Activated naive CD8-positive, alpha-beta T cell treated with anti-CD3 and anti-CD28 coated beads, Interleukin-2, amount 10 ng/mL, durations not matched to agents 7 days and 5 days (primary cell): ENCODE measurements around the gene SCN8A. TPM values are rescaled to one million over a fixed set of nuclear protein-coding genes. Genes with fewer than 3 reads are reported as not detected.

ENCODE experiments used
- ATAC-seq: fragments of 150-1000 bp; cut with Tn5 transposase; one replicate; pipeline ENCODE4 v1.10.0; 2021; ENCODE audit warnings: low read depth, moderate library complexity
- POLR2A ChIA-PET: fragments of 350-600 bp; sonication (Branson Sonifier 250); formaldehyde crosslinking; loops from one replicate; lab custom pipeline; 2021; ENCODE audit warnings: antibody characterized with exemption; lab: Charles Lee
- DNase-seq: peaks from one replicate; pipeline ENCODE4 v3.0.0; 2021
- H3K27ac Mint-ChIP-seq: one replicate; pipeline ENCODE4 v1.8.0; 2022; ENCODE audit warnings: mild to moderate bottlenecking, mixed read lengths
- H3K27me3 Mint-ChIP-seq: one replicate; pipeline ENCODE4 v1.8.0; 2022; ENCODE audit warnings: mild to moderate bottlenecking, moderate library complexity, mixed read lengths
- H3K36me3 Mint-ChIP-seq: one replicate; pipeline ENCODE4 v1.8.0; 2021; ENCODE audit warnings: mild to moderate bottlenecking, mixed read lengths
- H3K4me1 Mint-ChIP-seq: one replicate; pipeline ENCODE4 v1.8.0; 2021; ENCODE audit warnings: mixed read lengths
- H3K4me3 Mint-ChIP-seq: one replicate; pipeline ENCODE4 v1.8.0; 2022; ENCODE audit warnings: mild to moderate bottlenecking, moderate library complexity, mixed read lengths
- H3K9me3 Mint-ChIP-seq: one replicate; pipeline ENCODE4 v1.8.0; 2021; ENCODE audit warnings: mixed read lengths
- total RNA-seq, 2 experiments: library from RNA; stranded (reverse); gene quantifications; one replicate each; pipeline ENCODE4 v1.2.3, GENCODE V29; 2021

SCN8A gene
- total RNA-seq, 2 experiments from 2014 or later: 0.96 to 1.3 TPM

DNA sequence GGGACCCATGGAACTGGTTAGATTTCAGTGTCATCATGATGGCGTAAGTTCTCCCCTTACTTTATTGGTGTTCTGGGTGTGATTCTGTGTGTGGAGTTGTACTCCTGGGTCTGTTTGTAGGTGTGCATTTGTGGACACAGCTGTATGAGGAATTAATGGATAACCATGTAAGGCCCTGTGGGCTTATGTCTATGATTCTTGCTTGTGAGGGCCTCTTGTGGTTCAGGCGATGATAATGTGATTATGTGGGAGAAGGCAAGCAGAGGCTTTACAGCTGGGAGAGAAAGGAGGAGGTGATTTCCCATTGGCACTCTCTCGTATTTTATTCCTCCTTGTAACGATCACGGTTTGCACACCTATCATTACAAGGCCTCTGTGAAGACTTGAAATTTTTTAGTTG is 96.1 kb downstream of the SCN8A start:
- ATAC-seq (no peak), DNase-seq (no peak)
- Mint-ChIP-seq H3K9me3 (no peaks in the 10 kb centered on the region), H3K4me1 (peaks cover 11% of the 10 kb centered on the region), H3K27ac (no peak overlapping the region), H3K36me3 (no peaks in the 10 kb centered on the region), H3K4me3 (no peak overlapping the region), H3K27me3 (peaks cover 7% of the 10 kb centered on the region)
- POLR2A ChIA-PET: no interaction called here

- DNase-seq: no peak
- no peak overlapping the region for H3K27ac Mint-ChIP-seq
Measured at GRCh38 chr12:51687614-51688013, 96.6 kb downstream of the SCN8A start.

DNA sequence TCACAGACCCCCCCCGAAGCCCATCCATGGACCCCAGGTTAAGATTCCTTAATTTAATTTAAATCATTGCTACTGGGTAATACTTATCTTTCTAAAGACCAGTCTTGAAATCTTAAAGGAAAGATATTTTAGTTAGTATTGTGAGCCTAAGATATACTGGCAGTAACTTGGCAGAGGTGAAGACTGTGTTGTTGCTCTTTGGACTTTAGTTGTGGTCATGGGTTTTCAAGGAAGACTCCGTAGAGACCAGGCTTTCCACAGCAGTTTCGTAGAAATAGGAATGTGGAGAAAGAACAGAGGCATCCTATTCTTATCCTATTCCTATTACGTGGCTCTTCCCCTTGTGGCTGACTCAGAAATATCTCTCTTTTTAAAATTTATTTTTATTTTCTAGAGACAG is 99.0 kb downstream of the SCN8A start:
- Mint-ChIP-seq H3K36me3 (no peaks in the 10 kb centered on the region), H3K4me3 (no peak overlapping the region), H3K4me1 (peaks cover 11% of the 10 kb centered on the region), H3K27ac (no peak overlapping the region), H3K9me3 (no peaks in the 10 kb centered on the region), H3K27me3 (no peaks in the 10 kb centered on the region)
- DNase-seq (no peak), ATAC-seq (no peak)
- POLR2A ChIA-PET: no interaction called here

More at GRCh38 chr12:51687614-51688013, 96.6 kb downstream of the SCN8A start:
- ATAC-seq: no peak
- Mint-ChIP-seq H3K4me1 (peaks cover 11% of the 10 kb centered on the region), H3K4me3 (no peak overlapping the region), H3K36me3 (no peaks in the 10 kb centered on the region), H3K9me3 (no peaks in the 10 kb centered on the region), H3K27me3 (peaks cover 6% of the 10 kb centered on the region)
- POLR2A ChIA-PET: no interaction called here

DNA sequence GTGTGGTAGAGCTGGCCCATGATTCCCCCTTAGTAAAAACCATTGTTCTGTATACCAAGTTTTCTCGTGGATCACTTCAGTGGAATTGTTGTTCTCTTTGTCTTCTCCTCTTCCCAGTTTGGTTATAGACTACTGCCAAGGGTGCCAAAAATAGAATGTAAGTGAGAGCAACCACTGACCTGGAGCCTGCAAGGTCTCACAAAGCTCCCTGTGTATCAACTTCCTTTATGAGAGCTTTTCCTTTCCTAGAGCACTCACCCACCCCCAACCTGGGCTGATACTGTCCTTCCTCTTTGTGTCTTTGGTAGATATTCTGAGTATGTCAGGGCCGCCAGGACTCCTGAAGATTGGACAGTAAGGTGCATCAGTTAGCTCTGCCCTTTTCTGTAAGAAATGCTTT is 101.0 kb downstream of the SCN8A start:
- ATAC-seq: no peak
- no peaks in the 10 kb centered on the region for H3K27me3 Mint-ChIP-seq
- no peak for DNase-seq
- H3K27ac Mint-ChIP-seq: no peak overlapping the region
- peaks cover 6% of the 10 kb centered on the region for H3K4me1 Mint-ChIP-seq
- no peaks in the 10 kb centered on the region for H3K36me3 Mint-ChIP-seq
- H3K9me3 Mint-ChIP-seq: no peaks in the 10 kb centered on the region
- POLR2A ChIA-PET: no interaction called here
- H3K4me3 Mint-ChIP-seq: no peak overlapping the region

GRCh38 chr12:51693569-51693968 is 102.5 kb downstream of the SCN8A start:
- H3K27me3 Mint-ChIP-seq: no peaks in the 10 kb centered on the region
- ATAC-seq: no peak
- POLR2A ChIA-PET: no interaction called here
- H3K4me1 Mint-ChIP-seq: no peaks in the 10 kb centered on the region
- no peak overlapping the region for H3K27ac Mint-ChIP-seq
- DNase-seq: no peak
- H3K9me3 Mint-ChIP-seq: no peaks in the 10 kb centered on the region
- no peaks in the 10 kb centered on the region for H3K36me3 Mint-ChIP-seq
- no peak overlapping the region for H3K4me3 Mint-ChIP-seq

DNA sequence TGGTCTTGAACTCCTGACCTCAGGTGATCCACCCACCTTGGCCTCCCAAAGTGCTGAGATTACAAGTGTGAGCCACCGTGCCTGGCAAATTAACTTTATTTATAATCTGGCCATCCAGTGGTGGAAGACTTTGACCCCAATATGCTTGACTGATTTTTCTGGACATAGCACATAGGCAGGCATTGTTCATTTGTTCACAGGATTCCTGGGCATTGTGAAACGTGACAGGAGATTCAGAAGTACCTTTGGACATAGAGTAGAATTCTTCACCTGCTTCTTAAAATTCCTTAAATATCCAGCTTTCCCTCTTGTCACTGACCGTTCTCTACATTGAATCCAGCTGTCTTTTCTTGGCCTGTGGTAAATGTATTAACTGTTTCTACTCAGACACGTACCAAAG is 103.1 kb downstream of the SCN8A start:
- Mint-ChIP-seq H3K27ac (no peak overlapping the region), H3K9me3 (no peaks in the 10 kb centered on the region), H3K36me3 (no peaks in the 10 kb centered on the region), H3K27me3 (peaks cover 2% of the 10 kb centered on the region), H3K4me1 (no peaks in the 10 kb centered on the region), H3K4me3 (no peak overlapping the region)
- DNase-seq (no peak), ATAC-seq (no peak)
- POLR2A ChIA-PET: no interaction called here

- no peaks in the 10 kb centered on the region for H3K9me3 Mint-ChIP-seq
- POLR2A ChIA-PET: no interaction called here
- no peaks in the 10 kb centered on the region for H3K36me3 Mint-ChIP-seq
- H3K27me3 Mint-ChIP-seq: peaks cover 4% of the 10 kb centered on the region
- H3K4me1 Mint-ChIP-seq: no peaks in the 10 kb centered on the region
- DNase-seq (no peak), ATAC-seq (no peak)
- no peak overlapping the region for H3K27ac Mint-ChIP-seq
- H3K4me3 Mint-ChIP-seq: no peak overlapping the region
Measured at GRCh38 chr12:51695241-51696010, 104.4 kb downstream of the SCN8A start.

DNA sequence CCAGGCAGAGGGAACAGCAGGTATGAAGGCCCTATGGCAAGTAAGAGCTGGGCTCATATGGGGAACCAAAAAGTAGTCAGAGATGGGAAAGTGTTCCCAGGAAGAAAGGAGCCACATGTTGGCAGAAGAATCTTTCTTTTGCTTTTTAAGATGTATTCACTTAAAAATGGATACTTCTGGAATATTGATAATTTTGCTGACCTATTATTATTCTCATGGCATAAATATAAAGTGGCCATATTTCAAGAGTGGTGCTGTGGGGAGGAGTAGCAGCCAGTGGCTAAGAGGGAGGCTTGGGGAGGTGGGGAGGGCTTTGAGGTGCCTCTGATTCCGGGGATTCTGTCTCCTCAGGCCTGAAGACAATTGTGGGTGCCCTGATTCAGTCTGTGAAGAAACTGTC is 108.2 kb downstream of the SCN8A start:
- POLR2A ChIA-PET: no interaction called here

DNA sequence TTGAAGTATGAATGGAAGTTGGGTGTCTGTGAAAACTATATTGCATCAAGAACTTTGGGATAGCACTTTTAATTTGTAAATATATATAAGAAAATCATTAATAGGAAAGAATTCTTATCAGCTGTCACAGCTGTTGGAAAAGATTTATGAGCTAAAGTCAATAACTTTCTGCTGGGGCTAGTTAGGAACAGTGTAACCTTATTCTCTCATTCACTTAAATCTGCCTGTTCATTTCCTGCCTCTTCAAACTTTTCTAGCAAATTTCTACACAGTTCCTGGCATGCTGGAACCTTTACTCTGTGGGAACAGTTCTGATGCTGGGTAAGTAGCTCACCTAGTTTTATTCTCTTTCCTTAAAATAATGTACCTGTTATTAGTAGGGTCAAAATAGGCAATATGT is 109.9 kb downstream of the SCN8A start:
- ATAC-seq (no peak), DNase-seq (no peak)
- H3K27ac Mint-ChIP-seq: no peak overlapping the region
- POLR2A ChIA-PET: no interaction called here
- H3K36me3 Mint-ChIP-seq: peaks cover 3% of the 10 kb centered on the region
- peaks cover 4% of the 10 kb centered on the region for H3K27me3 Mint-ChIP-seq
- H3K9me3 Mint-ChIP-seq: no peaks in the 10 kb centered on the region
- H3K4me1 Mint-ChIP-seq: peaks cover 2% of the 10 kb centered on the region
- H3K4me3 Mint-ChIP-seq: no peak overlapping the region

More for the DNA sequence above, 108.2 kb downstream of the SCN8A start:
- Mint-ChIP-seq H3K9me3 (no peaks in the 10 kb centered on the region), H3K27me3 (peaks cover 4% of the 10 kb centered on the region), H3K4me3 (no peak overlapping the region), H3K36me3 (no peaks in the 10 kb centered on the region), H3K27ac (no peak overlapping the region), H3K4me1 (no peaks in the 10 kb centered on the region)
- ATAC-seq (no peak), DNase-seq (no peak)

DNA sequence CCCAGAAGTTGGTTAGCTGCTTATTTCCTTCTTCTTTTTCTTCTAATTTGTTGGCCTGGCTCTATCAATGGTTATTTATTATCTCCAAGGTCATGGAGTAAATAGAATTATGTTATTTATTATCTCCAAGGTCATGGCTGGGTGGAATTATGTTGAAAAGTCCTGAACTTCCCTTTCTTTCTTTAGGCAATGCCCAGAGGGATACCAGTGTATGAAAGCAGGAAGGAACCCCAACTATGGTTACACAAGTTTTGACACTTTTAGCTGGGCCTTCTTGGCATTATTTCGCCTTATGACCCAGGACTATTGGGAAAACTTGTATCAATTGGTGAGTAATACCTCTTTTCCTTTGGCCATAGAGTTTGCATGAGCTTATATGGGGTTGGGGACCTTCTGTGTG is 111.6 kb downstream of the SCN8A start:
- Mint-ChIP-seq H3K36me3 (peaks cover 3% of the 10 kb centered on the region), H3K9me3 (no peaks in the 10 kb centered on the region), H3K4me1 (peaks cover 2% of the 10 kb centered on the region), H3K27me3 (peaks cover 4% of the 10 kb centered on the region), H3K27ac (no peak overlapping the region), H3K4me3 (no peak overlapping the region)
- ATAC-seq (no peak), DNase-seq (no peak)
- POLR2A ChIA-PET: no interaction called here

DNA sequence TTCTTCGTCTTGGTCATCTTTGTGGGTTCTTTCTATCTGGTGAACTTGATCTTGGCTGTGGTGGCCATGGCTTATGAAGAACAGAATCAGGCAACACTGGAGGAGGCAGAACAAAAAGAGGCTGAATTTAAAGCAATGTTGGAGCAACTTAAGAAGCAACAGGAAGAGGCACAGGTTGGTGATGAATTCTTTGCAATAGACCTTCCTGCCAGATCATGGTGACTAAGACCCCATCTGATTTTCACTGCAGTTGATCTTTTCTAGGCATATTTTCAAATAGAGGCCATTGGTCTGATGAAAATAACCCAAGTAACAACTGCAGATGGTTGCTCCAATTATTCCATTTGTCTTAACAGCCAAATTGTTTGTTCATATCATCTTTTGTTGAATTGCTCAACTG is 114.4 kb downstream of the SCN8A start:
- ATAC-seq (no peak), DNase-seq (no peak)
- H3K27me3 Mint-ChIP-seq: no peaks in the 10 kb centered on the region
- no peak overlapping the region for H3K27ac Mint-ChIP-seq
- H3K9me3 Mint-ChIP-seq: no peaks in the 10 kb centered on the region
- H3K4me3 Mint-ChIP-seq: no peak overlapping the region
- peaks cover 2% of the 10 kb centered on the region for H3K4me1 Mint-ChIP-seq
- H3K36me3 Mint-ChIP-seq: peaks cover 3% of the 10 kb centered on the region
- POLR2A ChIA-PET: no interaction called here

DNA sequence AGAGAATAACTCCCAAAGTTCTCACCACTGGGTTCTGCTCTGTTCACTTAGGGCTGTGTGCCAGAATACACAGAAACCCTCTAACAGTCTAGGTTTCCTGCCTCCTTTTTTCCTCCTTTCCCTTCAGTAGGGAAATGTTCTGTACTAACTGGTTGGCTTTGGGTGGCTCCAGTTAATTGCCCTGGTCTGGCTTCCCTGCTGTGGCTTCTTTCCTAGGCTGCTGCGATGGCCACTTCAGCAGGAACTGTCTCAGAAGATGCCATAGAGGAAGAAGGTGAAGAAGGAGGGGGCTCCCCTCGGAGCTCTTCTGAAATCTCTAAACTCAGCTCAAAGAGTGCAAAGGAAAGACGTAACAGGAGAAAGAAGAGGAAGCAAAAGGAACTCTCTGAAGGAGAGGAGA is 115.2 kb downstream of the SCN8A start:
- POLR2A ChIA-PET: no interaction called here
- Mint-ChIP-seq H3K36me3 (peaks cover 3% of the 10 kb centered on the region), H3K27ac (no peak overlapping the region), H3K4me1 (peaks cover 2% of the 10 kb centered on the region), H3K27me3 (peaks cover 3% of the 10 kb centered on the region), H3K4me3 (no peak overlapping the region), H3K9me3 (no peaks in the 10 kb centered on the region)
- ATAC-seq (no peak), DNase-seq (no peak)

- no peak overlapping the region for H3K27ac Mint-ChIP-seq
- POLR2A ChIA-PET: no interaction called here
- ATAC-seq (no peak), DNase-seq (no peak)
- no peaks in the 10 kb centered on the region for H3K9me3 Mint-ChIP-seq
- no peaks in the 10 kb centered on the region for H3K36me3 Mint-ChIP-seq
- peaks cover 3% of the 10 kb centered on the region for H3K4me1 Mint-ChIP-seq
- peaks cover 6% of the 10 kb centered on the region for H3K27me3 Mint-ChIP-seq
- H3K4me3 Mint-ChIP-seq: no peak overlapping the region
Measured at GRCh38 chr12:51714666-51715065, 123.6 kb downstream of the SCN8A start.

DNA sequence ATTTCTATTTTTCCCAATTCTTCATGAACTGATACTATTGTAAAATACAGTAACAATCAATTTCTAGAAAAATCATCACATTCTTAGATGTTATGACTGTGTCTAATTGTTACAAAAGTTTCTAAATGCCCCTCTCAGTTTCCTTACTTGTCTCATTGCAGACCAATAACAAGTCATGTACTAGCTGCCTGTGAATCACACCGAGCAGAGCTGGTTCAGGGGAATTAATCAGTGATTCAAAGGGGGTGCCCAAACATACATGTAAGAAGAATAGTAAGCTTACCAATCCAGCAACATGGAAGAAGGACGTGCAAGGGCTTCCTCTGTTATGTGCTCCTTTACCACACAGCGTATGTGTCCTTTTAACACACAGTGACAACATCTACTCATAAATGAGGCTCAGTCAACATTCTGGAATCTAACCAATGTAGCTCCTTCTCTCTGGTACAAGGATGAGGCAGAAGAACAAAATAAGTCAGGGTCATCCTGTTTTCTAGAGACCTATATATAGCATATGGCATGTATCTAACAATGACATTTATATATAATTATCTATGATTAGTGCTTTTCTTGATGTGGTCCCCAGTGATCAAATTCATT is 126.4 kb downstream of the SCN8A start:
- DNase-seq (no peak), ATAC-seq (no peak)
- peaks cover 18% of the 10 kb centered on the region for H3K27me3 Mint-ChIP-seq
- H3K4me1 Mint-ChIP-seq: peaks cover 9% of the 10 kb centered on the region
- H3K36me3 Mint-ChIP-seq: no peaks in the 10 kb centered on the region
- H3K27ac Mint-ChIP-seq: no peak overlapping the region
- H3K9me3 Mint-ChIP-seq: no peaks in the 10 kb centered on the region
- H3K4me3 Mint-ChIP-seq: no peak overlapping the region
- POLR2A ChIA-PET: no interaction called here
